Measurements from ENCODE around the gene SLC1A6.

The SLC1A6 gene

DNA sequence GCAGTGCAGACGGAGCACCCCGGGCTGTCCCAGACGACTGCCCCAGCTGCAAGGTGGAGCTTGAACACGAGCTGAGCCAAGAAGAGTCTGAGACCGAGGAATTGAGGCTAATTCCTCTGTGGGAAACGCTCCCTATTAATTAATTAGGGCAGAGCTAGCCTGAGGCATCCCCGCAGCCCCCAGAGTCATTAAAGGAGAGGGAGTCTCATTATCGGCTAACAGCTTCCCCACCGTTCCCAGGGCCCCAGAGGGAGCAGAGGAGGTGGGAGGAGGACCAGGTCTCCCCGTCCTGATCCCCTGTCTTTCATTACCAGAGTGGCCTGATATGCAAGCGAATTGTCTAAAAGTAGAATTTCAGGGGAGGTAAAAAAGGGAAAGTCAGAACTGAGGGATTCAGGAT is 13.1 kb upstream of the SLC1A6 start:
- no peak overlapping the region for H3K4me3 ChIP-seq (ENCODE audit: low read length)
- no peak overlapping the region for H3K27ac ChIP-seq (ENCODE audit: low read length)
- no peak overlapping the region for H3K9ac ChIP-seq (ENCODE audit: low read length)
- H3K9me3 ChIP-seq (ENCODE audit: control insufficient read depth, low read depth, low read length): no peaks in the 10 kb centered on the region
- H3K27me3 ChIP-seq (ENCODE audit: control insufficient read depth, insufficient read depth, low read length): no peaks in the 10 kb centered on the region
- no peaks in the 10 kb centered on the region for H3K4me1 ChIP-seq (ENCODE audit: control insufficient read depth, low read depth, low read length)
- H3K36me3 ChIP-seq (ENCODE audit: control insufficient read depth, low read depth, low read length): no peaks in the 10 kb centered on the region

DNA sequence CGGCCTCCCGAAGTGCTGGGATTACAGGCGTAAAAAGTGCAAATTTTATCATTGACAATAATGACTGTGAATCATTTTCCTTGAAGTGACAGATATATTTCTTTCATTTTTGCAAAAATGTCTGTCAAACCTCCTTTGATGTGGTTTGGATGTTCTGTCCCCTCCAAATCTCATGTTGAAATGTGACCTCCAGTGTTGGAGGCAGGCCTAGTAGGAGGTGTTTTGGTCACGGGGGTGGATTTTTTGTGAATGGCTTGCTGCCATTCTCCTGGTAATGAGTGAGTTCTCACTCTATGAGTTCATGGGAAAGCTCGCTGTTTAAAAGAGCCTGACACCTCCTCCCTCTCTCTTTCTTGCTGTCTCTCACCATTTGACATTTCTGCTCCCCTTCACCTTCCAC is 5.5 kb upstream of the SLC1A6 start:
- Histone ChIP-seq H3K36me3 (ENCODE audit: control insufficient read depth, low read depth, low read length) (no peaks in the 10 kb centered on the region), H3K27ac (ENCODE audit: low read length) (no peak overlapping the region), H3K9ac (ENCODE audit: low read length) (no peak overlapping the region), H3K4me1 (ENCODE audit: control insufficient read depth, low read depth, low read length) (no peaks in the 10 kb centered on the region), H3K4me3 (ENCODE audit: low read length) (no peak overlapping the region), H3K27me3 (ENCODE audit: control insufficient read depth, insufficient read depth, low read length) (peaks cover 11% of the 10 kb centered on the region), H3K9me3 (ENCODE audit: control insufficient read depth, low read depth, low read length) (no peaks in the 10 kb centered on the region)

DNA sequence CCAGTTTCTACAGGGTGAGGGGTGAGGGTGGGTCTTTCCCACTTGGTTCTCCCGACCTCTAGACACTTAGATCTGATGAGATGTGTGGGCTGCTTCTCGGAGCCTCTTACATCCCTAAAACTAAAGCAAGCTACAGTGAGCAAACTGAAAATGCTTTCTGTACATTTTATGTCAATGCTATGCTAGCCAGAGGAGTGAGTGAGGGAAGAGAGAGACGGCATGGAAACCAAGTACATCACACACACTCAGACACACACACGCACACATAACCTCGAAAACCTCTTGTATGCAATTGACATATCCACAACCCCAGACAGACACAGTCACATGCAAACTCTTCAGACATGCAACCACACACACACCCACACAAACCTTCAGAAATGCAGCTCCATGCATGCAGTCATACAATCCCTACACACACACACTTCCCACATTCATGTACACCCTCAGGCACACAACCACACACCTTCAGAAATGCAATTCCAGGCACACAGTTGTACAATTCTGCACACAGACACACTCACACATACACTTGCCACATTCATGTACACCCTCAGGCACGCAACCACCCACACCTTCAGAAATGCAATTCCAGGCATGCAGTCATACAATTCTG is 1.4 kb downstream of the SLC1A6 start:
- Histone ChIP-seq H3K27me3 (ENCODE audit: control insufficient read depth, insufficient read depth, low read length) (peaks cover 22% of the 10 kb centered on the region), H3K9ac (ENCODE audit: low read length) (no peak overlapping the region), H3K4me1 (ENCODE audit: control insufficient read depth, low read depth, low read length) (peaks cover 4% of the 10 kb centered on the region), H3K9me3 (ENCODE audit: control insufficient read depth, low read depth, low read length) (no peaks in the 10 kb centered on the region), H3K36me3 (ENCODE audit: control insufficient read depth, low read depth, low read length) (no peaks in the 10 kb centered on the region), H3K4me3 (ENCODE audit: low read length) (peak overlapping the region; percentile 76), H3K27ac (ENCODE audit: low read length) (no peak overlapping the region)

DNA sequence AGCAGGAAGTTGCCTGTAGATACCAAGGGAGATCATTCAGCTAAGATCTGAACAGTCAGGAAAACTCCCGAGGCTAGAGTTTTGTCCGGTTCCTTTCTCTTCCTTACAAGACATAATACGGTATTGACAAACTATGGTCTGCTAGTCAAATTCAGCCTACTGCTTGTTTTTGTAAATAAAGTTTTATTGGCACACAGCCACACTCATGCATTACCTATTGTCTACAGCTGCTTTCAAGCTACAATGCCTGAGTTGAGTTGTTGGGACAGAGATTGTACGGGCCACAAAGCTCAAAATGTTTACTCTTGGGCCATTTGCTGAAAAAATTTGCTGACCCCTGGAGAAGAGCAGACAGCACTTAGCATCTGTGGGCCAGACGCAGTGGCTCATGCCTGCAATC is 2.5 kb downstream of the SLC1A6 start:
- peaks cover 4% of the 10 kb centered on the region for H3K4me1 ChIP-seq (ENCODE audit: control insufficient read depth, low read depth, low read length)
- no peaks in the 10 kb centered on the region for H3K9me3 ChIP-seq (ENCODE audit: control insufficient read depth, low read depth, low read length)
- peaks cover 2% of the 10 kb centered on the region for H3K36me3 ChIP-seq (ENCODE audit: control insufficient read depth, low read depth, low read length)
- H3K4me3 ChIP-seq (ENCODE audit: low read length): no peak overlapping the region
- H3K27me3 ChIP-seq (ENCODE audit: control insufficient read depth, insufficient read depth, low read length): peaks cover 22% of the 10 kb centered on the region
- H3K27ac ChIP-seq (ENCODE audit: low read length): no peak overlapping the region
- no peak overlapping the region for H3K9ac ChIP-seq (ENCODE audit: low read length)

DNA sequence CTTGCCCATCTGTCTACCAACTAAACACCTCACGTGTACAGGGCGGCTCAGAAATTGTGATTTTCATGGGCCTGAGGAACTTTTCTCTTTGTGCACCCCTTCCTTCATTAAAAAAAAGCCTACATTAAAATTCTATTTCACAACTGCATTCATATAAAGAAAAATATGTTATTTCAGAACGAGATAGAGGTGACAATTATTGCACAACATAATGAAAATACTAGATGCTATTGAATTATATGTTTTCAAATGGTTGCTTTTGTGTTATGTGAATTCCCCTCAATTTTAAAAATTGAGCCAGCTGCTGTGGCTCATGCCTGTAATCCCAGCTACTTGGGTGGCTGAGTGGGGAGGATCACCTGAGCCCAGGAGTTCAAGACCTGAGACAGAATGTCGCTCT is 5.2 kb downstream of the SLC1A6 start:
- H3K9me3 ChIP-seq (ENCODE audit: control insufficient read depth, low read depth, low read length): no peaks in the 10 kb centered on the region
- no peak overlapping the region for H3K4me3 ChIP-seq (ENCODE audit: low read length)
- H3K9ac ChIP-seq (ENCODE audit: low read length): no peak overlapping the region
- H3K36me3 ChIP-seq (ENCODE audit: control insufficient read depth, low read depth, low read length): peaks cover 5% of the 10 kb centered on the region
- H3K27ac ChIP-seq (ENCODE audit: low read length): no peak overlapping the region
- H3K4me1 ChIP-seq (ENCODE audit: control insufficient read depth, low read depth, low read length): peaks cover 4% of the 10 kb centered on the region
- peaks cover 11% of the 10 kb centered on the region for H3K27me3 ChIP-seq (ENCODE audit: control insufficient read depth, insufficient read depth, low read length)

DNA sequence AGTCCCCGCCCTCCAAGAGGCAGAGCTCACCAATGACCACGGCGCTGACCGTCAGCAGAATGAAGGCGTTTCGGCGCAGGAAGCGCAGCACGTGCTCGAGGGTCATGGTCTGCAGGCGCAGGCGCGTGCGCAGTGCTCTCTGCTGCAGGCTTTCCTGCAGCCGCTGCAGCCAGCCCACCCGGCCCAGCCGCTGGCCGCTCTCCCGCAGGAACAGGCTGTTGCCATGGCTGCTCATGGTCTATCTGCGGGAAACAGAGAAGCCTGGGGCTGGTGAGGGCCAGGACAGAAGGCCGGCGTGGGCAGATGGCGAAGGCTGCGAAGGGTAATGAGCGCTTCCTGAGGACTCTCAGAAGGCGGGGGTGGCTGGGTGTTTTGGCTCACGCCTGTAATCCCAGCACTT is 7.0 kb downstream of the SLC1A6 start:
- no peaks in the 10 kb centered on the region for H3K4me1 ChIP-seq (ENCODE audit: control insufficient read depth, low read depth, low read length)

DNA sequence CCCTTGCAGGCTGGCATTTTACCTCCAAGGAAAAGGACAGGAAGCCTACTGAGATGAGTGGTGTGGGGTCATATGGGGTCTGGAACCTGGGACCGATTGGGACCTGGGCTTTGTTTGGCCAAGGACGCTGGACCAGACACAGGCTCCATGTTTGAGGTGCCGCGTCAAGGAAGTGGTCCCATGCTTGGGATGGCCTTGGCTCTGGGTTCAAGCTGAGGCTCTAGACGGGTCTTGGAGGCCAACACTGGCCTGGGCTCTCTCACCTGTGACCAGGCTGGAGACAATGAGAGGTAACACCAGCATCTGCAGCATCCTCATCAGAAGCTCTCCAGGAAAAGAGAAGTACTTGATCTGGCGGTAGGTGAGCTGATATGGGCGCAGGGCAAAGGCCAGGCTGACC is 8.2 kb downstream of the SLC1A6 start:
- no peak overlapping the region for H3K9ac ChIP-seq (ENCODE audit: low read length)
- no peaks in the 10 kb centered on the region for H3K4me1 ChIP-seq (ENCODE audit: control insufficient read depth, low read depth, low read length)
- no peak overlapping the region for H3K27ac ChIP-seq (ENCODE audit: low read length)
- H3K36me3 ChIP-seq (ENCODE audit: control insufficient read depth, low read depth, low read length): peaks cover 5% of the 10 kb centered on the region
- H3K9me3 ChIP-seq (ENCODE audit: control insufficient read depth, low read depth, low read length): no peaks in the 10 kb centered on the region
- H3K4me3 ChIP-seq (ENCODE audit: low read length): no peak overlapping the region
- no peaks in the 10 kb centered on the region for H3K27me3 ChIP-seq (ENCODE audit: control insufficient read depth, insufficient read depth, low read length)

More for the DNA sequence above, 7.0 kb downstream of the SLC1A6 start:
- H3K9me3 ChIP-seq (ENCODE audit: control insufficient read depth, low read depth, low read length): no peaks in the 10 kb centered on the region
- no peak overlapping the region for H3K27ac ChIP-seq (ENCODE audit: low read length)
- peaks cover 5% of the 10 kb centered on the region for H3K36me3 ChIP-seq (ENCODE audit: control insufficient read depth, low read depth, low read length)
- H3K27me3 ChIP-seq (ENCODE audit: control insufficient read depth, insufficient read depth, low read length): no peaks in the 10 kb centered on the region
- H3K9ac ChIP-seq (ENCODE audit: low read length): no peak overlapping the region
- H3K4me3 ChIP-seq (ENCODE audit: low read length): no peak overlapping the region

DNA sequence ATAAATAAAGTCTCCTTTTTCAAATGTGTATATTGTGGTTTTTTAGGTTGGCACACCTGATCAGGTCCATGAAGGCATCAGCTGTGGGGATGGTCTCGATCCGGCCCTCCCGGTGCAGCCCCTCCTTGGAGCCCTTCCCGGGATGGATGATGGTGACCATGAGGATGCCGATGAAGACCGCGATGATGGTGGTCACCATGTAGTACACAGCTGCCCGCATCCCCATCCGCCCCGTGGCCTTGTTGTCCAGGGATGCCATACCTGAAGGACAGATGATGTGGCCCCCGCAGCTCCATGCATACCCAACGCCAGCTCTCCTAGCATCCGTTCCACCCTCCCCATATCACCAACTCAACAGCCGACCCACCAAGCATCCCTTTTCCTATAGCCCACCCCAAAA is 11.4 kb downstream of the SLC1A6 start:
- no peaks in the 10 kb centered on the region for H3K4me1 ChIP-seq (ENCODE audit: control insufficient read depth, low read depth, low read length)
- H3K4me3 ChIP-seq (ENCODE audit: low read length): no peak overlapping the region
- no peak overlapping the region for H3K27ac ChIP-seq (ENCODE audit: low read length)
- no peaks in the 10 kb centered on the region for H3K9me3 ChIP-seq (ENCODE audit: control insufficient read depth, low read depth, low read length)
- no peaks in the 10 kb centered on the region for H3K27me3 ChIP-seq (ENCODE audit: control insufficient read depth, insufficient read depth, low read length)
- peaks cover 5% of the 10 kb centered on the region for H3K36me3 ChIP-seq (ENCODE audit: control insufficient read depth, low read depth, low read length)
- no peak overlapping the region for H3K9ac ChIP-seq (ENCODE audit: low read length)

DNA sequence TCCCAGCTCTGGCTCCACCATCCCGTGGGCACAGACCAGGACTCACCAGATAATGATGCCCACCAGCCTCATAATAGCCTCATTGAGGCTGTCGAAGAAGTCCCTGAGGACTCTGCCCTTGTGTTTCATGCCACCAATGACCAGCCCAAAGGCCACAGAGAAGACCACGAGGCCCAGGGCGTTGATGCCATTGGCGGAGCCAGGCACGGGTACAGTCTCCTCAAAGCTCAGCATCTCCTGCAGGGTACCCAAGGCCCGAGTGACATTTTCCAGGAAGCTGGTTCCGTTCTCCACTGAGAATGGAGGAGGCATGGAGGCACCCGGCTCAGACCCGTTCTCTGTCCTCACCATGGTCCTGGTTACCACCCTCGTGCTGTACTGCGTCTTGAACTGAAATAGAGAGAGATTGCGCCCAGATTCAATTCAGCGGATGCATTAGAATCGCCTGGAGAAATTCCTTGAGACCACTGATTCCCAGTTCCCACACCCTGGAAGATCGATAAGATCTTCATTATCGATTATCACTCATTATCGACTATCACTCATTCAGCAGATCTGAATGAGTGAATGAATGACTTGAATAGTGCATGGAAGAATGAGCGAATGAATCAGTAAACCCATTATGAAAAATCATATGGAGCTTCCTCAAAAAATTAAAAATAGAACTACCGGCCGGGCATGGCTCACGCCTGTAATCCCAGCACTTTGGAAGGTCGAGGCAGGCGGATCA is 17.5 kb downstream of the SLC1A6 start:
- peaks cover 17% of the 10 kb centered on the region for H3K9me3 ChIP-seq (ENCODE audit: control insufficient read depth, low read depth, low read length)
- H3K4me3 ChIP-seq (ENCODE audit: low read length): no peak overlapping the region
- no peak overlapping the region for H3K27ac ChIP-seq (ENCODE audit: low read length)
- no peaks in the 10 kb centered on the region for H3K4me1 ChIP-seq (ENCODE audit: control insufficient read depth, low read depth, low read length)
- H3K27me3 ChIP-seq (ENCODE audit: control insufficient read depth, insufficient read depth, low read length): no peaks in the 10 kb centered on the region
- H3K36me3 ChIP-seq (ENCODE audit: control insufficient read depth, low read depth, low read length): peaks cover 11% of the 10 kb centered on the region
- H3K9ac ChIP-seq (ENCODE audit: low read length): no peak overlapping the region

DNA sequence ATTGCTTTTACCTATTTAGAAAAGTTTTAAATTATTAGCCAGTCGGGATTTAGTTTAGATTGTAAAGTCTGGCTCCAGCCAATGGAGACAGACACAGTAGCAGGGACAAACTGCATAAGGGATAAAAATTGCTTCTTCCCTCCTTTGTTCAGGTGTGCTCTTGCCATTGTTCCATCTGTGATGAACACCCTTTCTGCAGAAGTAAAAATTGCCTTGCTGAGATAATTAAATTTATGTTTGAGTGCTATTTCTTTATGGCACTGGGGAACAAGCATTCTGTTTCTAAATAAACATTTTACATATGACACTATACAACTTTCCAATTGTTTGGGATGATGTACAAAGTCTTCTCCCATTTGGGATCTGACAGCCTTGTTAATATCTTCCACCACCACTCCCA is 20.4 kb downstream of the SLC1A6 start:
- Histone ChIP-seq H3K27ac (ENCODE audit: low read length) (no peak overlapping the region), H3K9ac (ENCODE audit: low read length) (no peak overlapping the region), H3K4me3 (ENCODE audit: low read length) (no peak overlapping the region), H3K4me1 (ENCODE audit: control insufficient read depth, low read depth, low read length) (no peaks in the 10 kb centered on the region), H3K27me3 (ENCODE audit: control insufficient read depth, insufficient read depth, low read length) (no peaks in the 10 kb centered on the region), H3K36me3 (ENCODE audit: control insufficient read depth, low read depth, low read length) (peaks cover 11% of the 10 kb centered on the region), H3K9me3 (ENCODE audit: control insufficient read depth, low read depth, low read length) (peaks cover 30% of the 10 kb centered on the region)

DNA sequence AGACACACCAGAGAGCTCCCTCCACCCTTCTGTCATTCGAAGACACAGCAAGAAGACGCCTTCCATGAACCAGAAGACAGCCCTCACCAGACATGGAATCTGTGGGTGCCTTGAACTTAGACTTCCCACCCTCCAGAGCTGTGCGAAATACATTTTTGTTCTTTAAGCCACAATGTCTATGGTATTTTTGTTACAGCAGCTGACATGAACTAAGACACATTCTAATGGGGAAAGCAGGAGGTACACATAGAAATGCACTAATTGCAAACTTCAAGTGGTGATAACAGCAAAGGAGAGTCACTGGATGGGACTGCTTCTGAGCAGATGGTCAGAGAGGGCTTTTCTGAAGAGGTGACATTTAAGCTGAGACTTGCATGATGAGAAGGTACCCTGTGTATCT is 22.2 kb downstream of the SLC1A6 start:
- Histone ChIP-seq H3K9ac (ENCODE audit: low read length) (no peak overlapping the region), H3K27me3 (ENCODE audit: control insufficient read depth, insufficient read depth, low read length) (no peaks in the 10 kb centered on the region), H3K4me1 (ENCODE audit: control insufficient read depth, low read depth, low read length) (no peaks in the 10 kb centered on the region), H3K36me3 (ENCODE audit: control insufficient read depth, low read depth, low read length) (peaks cover 11% of the 10 kb centered on the region), H3K27ac (ENCODE audit: low read length) (no peak overlapping the region), H3K9me3 (ENCODE audit: control insufficient read depth, low read depth, low read length) (peaks cover 44% of the 10 kb centered on the region), H3K4me3 (ENCODE audit: low read length) (no peak overlapping the region)

DNA sequence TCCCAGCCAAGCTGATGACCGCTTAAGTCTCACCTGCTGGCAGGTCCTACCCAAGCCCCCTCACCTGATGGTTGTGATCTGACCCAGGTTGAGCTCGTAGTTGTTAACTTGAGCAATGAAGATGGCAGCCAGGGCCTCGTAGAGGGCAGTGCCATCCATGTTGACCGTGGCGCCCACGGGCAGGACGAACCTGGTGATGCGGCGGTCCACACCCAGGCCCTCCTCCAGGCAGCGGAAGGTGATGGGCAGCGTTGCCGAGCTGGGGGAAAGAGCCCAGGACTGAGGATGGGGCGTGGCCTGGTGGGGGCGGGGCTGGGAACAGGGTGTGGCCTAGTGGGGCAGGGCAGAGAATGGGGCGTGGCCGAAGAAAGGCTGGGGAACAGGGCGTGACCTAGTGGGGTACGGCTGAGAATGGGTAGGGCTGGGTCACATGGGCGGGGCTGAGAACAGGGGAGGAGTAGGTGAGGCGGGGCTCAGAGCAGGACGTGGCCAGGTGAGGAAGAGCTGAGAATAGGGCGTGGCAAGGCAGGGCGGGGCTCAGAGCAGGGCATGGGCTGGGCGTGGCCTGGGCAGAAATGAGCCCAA is 25.5 kb downstream of the SLC1A6 start:
- no peaks in the 10 kb centered on the region for H3K4me1 ChIP-seq (ENCODE audit: control insufficient read depth, low read depth, low read length)
- peaks cover 34% of the 10 kb centered on the region for H3K9me3 ChIP-seq (ENCODE audit: control insufficient read depth, low read depth, low read length)
- no peak overlapping the region for H3K4me3 ChIP-seq (ENCODE audit: low read length)
- H3K27me3 ChIP-seq (ENCODE audit: control insufficient read depth, insufficient read depth, low read length): no peaks in the 10 kb centered on the region
- no peak overlapping the region for H3K9ac ChIP-seq (ENCODE audit: low read length)
- H3K36me3 ChIP-seq (ENCODE audit: control insufficient read depth, low read depth, low read length): no peaks in the 10 kb centered on the region
- H3K27ac ChIP-seq (ENCODE audit: low read length): no peak overlapping the region

Measured in iPS-18a (cell line).